Endothelial cell of umbilical vein (primary cell): ENCODE results near the gene CDKN2D. TPM values are rescaled to one million over a fixed set of nuclear protein-coding genes. Genes with fewer than 3 reads are reported as not detected.

Experiments
- BruUV-seq: library from RNA; stranded (reverse); fragments of 400-500 nt; replicated peaks from 2 replicates; lab custom pipeline; 2021; lab: Mats Ljungman, UMichigan
- CTCF ChIA-PET: fragments of 300-600, 350-600 bp; sonication (Branson Sonifier 250); formaldehyde crosslinking; loops from one replicate; lab custom pipeline; 2021; ENCODE audit warnings: antibody characterized with exemption, inconsistent platforms; lab: Charles Lee
- POLR2A ChIA-PET: fragments of 300-600, 350-600 bp; sonication (Branson Sonifier 250); formaldehyde crosslinking; loops from one replicate; lab custom pipeline; 2021; ENCODE audit warnings: antibody characterized with exemption, inconsistent platforms; lab: Charles Lee
- DNase-seq: peaks from one replicate; pipeline ENCODE4 v3.0.0-alpha.2; 2011; ENCODE audit warnings: low read depth, low spot score
- FAIRE-seq: peaks from 2 replicates; lab custom pipeline; 2011; peaks lifted over from hg19 to GRCh38; lab: Jason Lieb, UNC
- H2AFZ ChIP-seq: 2 replicates; pipeline ENCODE4 v1.6.0; 2012; ENCODE audit warnings: low read depth, low read length, control low read depth, inconsistent platforms
- H3K27ac ChIP-seq: 2 replicates; pipeline ENCODE4 v1.5.1; 2011; ENCODE audit warnings: low read depth, mild to moderate bottlenecking, control low read depth, low read length, moderate library complexity; ENCODE audit not compliant: insufficient read depth
- H3K27me3 ChIP-seq, 2 experiments: 2 replicates each; pipeline versions ENCODE4 v1.6.0 to v1.6.1; 2011; ENCODE audit warnings: low read length in 2 of 2, mixed read lengths in 1 of 2; ENCODE audit not compliant: control insufficient read depth in 2 of 2, insufficient read depth in 2 of 2
- H3K36me3 ChIP-seq, 2 experiments: 2 replicates in 1 of 2; 3 replicates in 1 of 2; pipeline ENCODE4 v1.5.1; 2011; ENCODE audit warnings: low read length in 2 of 2, mild to moderate bottlenecking in 1 of 2, moderate library complexity in 1 of 2; ENCODE audit not compliant: control insufficient read depth in 2 of 2, insufficient read depth in 2 of 2; ENCODE audit errors: extremely low read depth in 1 of 2
- H3K4me1 ChIP-seq: 3 replicates; pipeline ENCODE4 v1.5.1; 2011; ENCODE audit warnings: mild to moderate bottlenecking, low read length; ENCODE audit not compliant: control insufficient read depth, insufficient read depth; ENCODE audit errors: extremely low read depth
- H3K4me2 ChIP-seq: 2 replicates; pipeline ENCODE4 v1.6.1; 2011; ENCODE audit warnings: low read length, control low read depth, mixed read lengths; ENCODE audit not compliant: insufficient read depth
- H3K4me3 ChIP-seq, 3 experiments: fragments of 200-600 bp in 1 of 3; sonication (generic), shearing (Covaris generic) in 1 of 3; replicated peaks in 1 of 3; 2 replicates each; pipeline ENCODE4 v1.5.1; 2011 to 2016; ENCODE audit warnings: control low read depth in 3 of 3, low read length in 3 of 3, mild to moderate bottlenecking in 2 of 3, inconsistent platforms in 1 of 3, low read depth in 1 of 3, moderate library complexity in 1 of 3; ENCODE audit not compliant: insufficient read depth in 1 of 3
- H3K79me2 ChIP-seq: 2 replicates; pipeline ENCODE4 v1.6.0; 2012; ENCODE audit warnings: low read length, inconsistent platforms; ENCODE audit not compliant: control insufficient read depth, insufficient read depth
- H3K9ac ChIP-seq: replicated peaks from 2 replicates; pipeline ENCODE3; 2011; ENCODE audit warnings: low read length, control low read depth; ENCODE audit not compliant: insufficient read depth; ENCODE audit errors: extremely low read depth
- H3K9me1 ChIP-seq: replicated peaks from 3 replicates; pipeline ENCODE4 v1.6.0; 2011; ENCODE audit warnings: mild to moderate bottlenecking, low read length; ENCODE audit not compliant: control insufficient read depth, insufficient read depth; ENCODE audit errors: extremely low read depth
- H3K9me3 ChIP-seq: replicated peaks from 2 replicates; pipeline ENCODE4 v1.5.1; 2012; ENCODE audit warnings: low read length, inconsistent platforms; ENCODE audit not compliant: control insufficient read depth, insufficient read depth
- H4K20me1 ChIP-seq: replicated peaks from 2 replicates; pipeline ENCODE3; 2011; ENCODE audit warnings: mild to moderate bottlenecking, low read length; ENCODE audit not compliant: control insufficient read depth, insufficient read depth; ENCODE audit errors: extremely low read depth
- EZH2 ChIP-seq: IDR thresholded peaks from 2 replicates; pipeline ENCODE4 v1.6.1; 2012; ENCODE audit warnings: borderline replicate concordance, low read depth, mild to moderate bottlenecking, moderate library complexity, low read length, inconsistent platforms; ENCODE audit not compliant: severe bottlenecking
- FOS ChIP-seq: IDR thresholded peaks from 2 replicates; pipeline ENCODE4 v1.6.1; 2011; ENCODE audit warnings: mild to moderate bottlenecking, low read length, moderate library complexity, borderline replicate concordance; ENCODE audit not compliant: insufficient read depth
- GATA2 ChIP-seq: IDR thresholded peaks from 2 replicates; pipeline ENCODE4 v1.7.0; 2011; ENCODE audit warnings: low read depth, mild to moderate bottlenecking, moderate library complexity, mixed read lengths, low read length; ENCODE audit not compliant: insufficient read length, insufficient read depth
- JUN ChIP-seq: IDR thresholded peaks from 2 replicates; pipeline ENCODE4 v1.6.1; 2011; ENCODE audit warnings: borderline replicate concordance, low read depth; ENCODE audit not compliant: insufficient read length, insufficient read depth
- MAX ChIP-seq: IDR thresholded peaks from 2 replicates; pipeline ENCODE4 v1.6.1; 2011; ENCODE audit not compliant: insufficient read depth, insufficient read length
- MYC ChIP-seq: IDR thresholded peaks from one replicate; pipeline ENCODE4 v1.6.1; 2011; ENCODE audit warnings: mild to moderate bottlenecking, low read depth, low read length
- POLR2A ChIP-seq: IDR thresholded peaks from 2 replicates; pipeline ENCODE4 v1.6.1; 2012; ENCODE audit warnings: low read depth, mild to moderate bottlenecking, control low read depth, low read length
- POLR2AphosphoS5 ChIP-seq: IDR thresholded peaks from 2 replicates; pipeline ENCODE4 v1.6.1; 2012; ENCODE audit warnings: low read depth, mild to moderate bottlenecking, control low read depth, low read length, moderate library complexity; ENCODE audit not compliant: insufficient read depth
- dilution Hi-C: fragments of 300-500 bp; cut with MboI; formaldehyde crosslinking; loops from one replicate; pipeline ENCODE4 v1.15.0; 2019; ENCODE audit warnings: low sequenced_read_pairs; ENCODE audit not compliant: extremely low pct_ligation_motif_present
- intact Hi-C: fragments of 100-400 bp; cut with micrococcal nuclease; formaldehyde crosslinking; loops from one replicate; pipeline ENCODE4 v1.10.0; 2022
- polyA plus RNA-seq, 4 experiments: library from polyadenylated mRNA; depleted of rRNA in 3 of 4; stranded (reverse) in 3 of 4; unstranded in 1 of 4; fragments of >200 nt; gene quantifications; 2 replicates each; pipeline versions ENCODE4 v1.2.1 to v1.2.3, GENCODE V29; 2011 to 2012; ENCODE audit warnings: missing spikeins in 1 of 4
- total RNA-seq: library from RNA; stranded (reverse); gene quantifications from 2 replicates; pipeline ENCODE4 v1.2.3, GENCODE V29; 2021
- TF ChIP-seq, protein P1 (sequence below), 2 donors: IDR thresholded peaks; 1 replicate in 1 of 2; 2 replicates in 1 of 2; pipeline ENCODE4 v1.5.1; 2011; ENCODE audit warnings: low read length in 2 of 2, mild to moderate bottlenecking in 2 of 2, moderate library complexity in 2 of 2, control low read depth in 1 of 2, inconsistent platforms in 1 of 2, low read depth in 1 of 2; ENCODE audit not compliant: insufficient read depth in 1 of 2; ENCODE audit errors: extremely low read depth in 1 of 2

Gene CDKN2D
- total and polyA plus RNA-seq, 2 donors (not counting 3 experiments of a cell fraction or from before 2014, with no cell fraction given) = 5.9 to 9.8 TPM

GRCh38 chr19:10568062-10568825 is 535 bp downstream of the CDKN2D start:
- POLR2A ChIA-PET = no interaction called here
- no peaks in the 10 kb centered on the region for H3K36me3 ChIP-seq
- H3K79me2 ChIP-seq = peaks cover 10% of the 10 kb centered on the region
- no peaks in the 10 kb centered on the region for H3K9me3 ChIP-seq
- TF ChIP-seq POLR2A (no peak), MYC (no peak), GATA2 (no peak), MAX (no peak)
- no peaks in the 10 kb centered on the region for H3K27me3 ChIP-seq
- dilution Hi-C loops (no loop called here), intact Hi-C loops (loop anchor here (2.0 to 5.0 kb wide), 4 partner anchors 85 to 165 kb away; partner anchors contain the start of genes CDC37 and QTRT1)
- peak overlapping the region; percentile 19 for H3K9ac ChIP-seq
- H3K4me2 ChIP-seq = peak overlapping the region; percentile 67
- no peak overlapping the region for H3K27ac ChIP-seq
- BruUV-seq = no TSS peak
- DNase-seq (no peak), FAIRE-seq (no peak)
- peak overlapping the region; percentile 30 to 58 (median 50) for H3K4me3 ChIP-seq
- H3K9me1 ChIP-seq = no peaks in the 10 kb centered on the region
- H3K4me1 ChIP-seq = peaks cover 27% of the 10 kb centered on the region
- peak overlapping the region; percentile 71 for H2AFZ ChIP-seq
- CTCF ChIA-PET = interaction anchor here (1.0 to 2.9 kb wide), 5 partner anchors 13 to 132 kb away, joined by 4 to 13 read pairs (median 6); no protein-coding TSS in a partner anchor
- no peaks in the 10 kb centered on the region for H4K20me1 ChIP-seq

- no TSS peak for BruUV-seq
- H3K79me2 ChIP-seq = peaks cover 10% of the 10 kb centered on the region
- no peaks in the 10 kb centered on the region for H3K36me3 ChIP-seq
- no peaks in the 10 kb centered on the region for H4K20me1 ChIP-seq
- ChIA-PET CTCF (interaction anchor here (1.0 to 2.9 kb wide), 6 partner anchors 14 to 132 kb away, joined by 3 to 13 read pairs (median 6); no protein-coding TSS in a partner anchor), POLR2A (interaction anchor here (0.6 kb wide), 1 partner anchor 384 kb away, joined by 6 read pairs; no protein-coding TSS in a partner anchor)
- H2AFZ ChIP-seq = no peak overlapping the region
- intact Hi-C loops = loop anchor here (2.0 to 5.0 kb wide), 4 partner anchors 85 to 165 kb away; partner anchors contain the start of genes CDC37 and QTRT1
- no peaks in the 10 kb centered on the region for H3K27me3 ChIP-seq
- TF ChIP-seq EZH2 (no peak), MYC (no peak), FOS (no peak), MAX (no peak), POLR2A (no peak), GATA2 (no peak), POLR2AphosphoS5 (no peak), JUN (no peak)
- TF ChIP-seq, protein P1, sequence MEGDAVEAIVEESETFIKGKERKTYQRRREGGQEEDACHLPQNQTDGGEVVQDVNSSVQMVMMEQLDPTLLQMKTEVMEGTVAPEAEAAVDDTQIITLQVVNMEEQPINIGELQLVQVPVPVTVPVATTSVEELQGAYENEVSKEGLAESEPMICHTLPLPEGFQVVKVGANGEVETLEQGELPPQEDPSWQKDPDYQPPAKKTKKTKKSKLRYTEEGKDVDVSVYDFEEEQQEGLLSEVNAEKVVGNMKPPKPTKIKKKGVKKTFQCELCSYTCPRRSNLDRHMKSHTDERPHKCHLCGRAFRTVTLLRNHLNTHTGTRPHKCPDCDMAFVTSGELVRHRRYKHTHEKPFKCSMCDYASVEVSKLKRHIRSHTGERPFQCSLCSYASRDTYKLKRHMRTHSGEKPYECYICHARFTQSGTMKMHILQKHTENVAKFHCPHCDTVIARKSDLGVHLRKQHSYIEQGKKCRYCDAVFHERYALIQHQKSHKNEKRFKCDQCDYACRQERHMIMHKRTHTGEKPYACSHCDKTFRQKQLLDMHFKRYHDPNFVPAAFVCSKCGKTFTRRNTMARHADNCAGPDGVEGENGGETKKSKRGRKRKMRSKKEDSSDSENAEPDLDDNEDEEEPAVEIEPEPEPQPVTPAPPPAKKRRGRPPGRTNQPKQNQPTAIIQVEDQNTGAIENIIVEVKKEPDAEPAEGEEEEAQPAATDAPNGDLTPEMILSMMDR (IDR thresholded peaks at IDR 0.05; ENCODE audit: extremely low read depth in 1 of 2, insufficient read depth in 1 of 2, low read depth in 1 of 2, low read length in 2 of 2) = no peak
- H3K27ac ChIP-seq = no peak overlapping the region
- dilution Hi-C loops = no loop called here
- no peak overlapping the region for H3K4me3 ChIP-seq
- FAIRE-seq = no peak
- no peak for DNase-seq
- peaks cover 27% of the 10 kb centered on the region for H3K4me1 ChIP-seq
- H3K9ac ChIP-seq = no peak overlapping the region
- H3K4me2 ChIP-seq = peak overlapping the region; percentile 67
- H3K9me1 ChIP-seq = no peaks in the 10 kb centered on the region
- no peaks in the 10 kb centered on the region for H3K9me3 ChIP-seq
Measured at GRCh38 chr19:10567656-10568055, 1.1 kb downstream of the CDKN2D start.
